ENCODE data around the gene NDUFS6. TPM values are rescaled to one million over a fixed set of nuclear protein-coding genes. Genes with fewer than 3 reads are reported as not detected.

The NDUFS6 gene
- total RNA-seq, 1 experiment from 2014 or later = 104 TPM

DNA sequence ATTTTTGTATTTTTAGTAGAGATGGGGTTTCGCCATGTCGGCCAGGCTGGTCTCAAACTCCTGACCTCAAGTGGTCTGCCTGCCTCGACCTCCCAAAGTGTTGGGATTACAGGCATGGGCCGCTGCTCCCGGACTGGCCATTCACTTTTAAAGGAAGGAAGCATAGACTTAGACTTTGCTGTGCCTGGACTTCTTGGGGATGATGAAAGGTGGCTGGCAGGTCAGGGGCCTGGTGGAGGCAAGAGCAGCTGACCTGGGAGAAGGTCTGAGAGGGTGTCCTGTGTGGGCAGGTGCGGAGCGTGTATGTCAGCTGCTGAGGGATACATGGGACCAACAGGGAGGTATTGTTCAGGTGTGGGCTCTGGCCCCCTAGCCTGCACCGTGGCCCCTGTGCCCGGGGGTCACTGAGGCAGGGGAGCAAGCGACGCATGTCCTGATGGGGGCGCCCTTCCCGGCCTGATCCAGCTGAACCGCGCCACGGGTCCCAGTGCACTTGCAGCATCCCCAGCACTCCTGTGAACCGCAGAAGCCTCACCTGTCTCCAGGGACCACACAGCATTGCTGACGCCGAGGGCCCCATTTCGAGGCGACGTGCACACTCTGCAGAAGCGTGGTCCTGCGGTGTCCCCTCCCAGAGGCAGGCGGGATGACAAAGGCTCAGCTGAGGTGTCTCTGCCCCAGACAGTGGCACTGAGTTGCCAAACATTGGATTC is 23.1 kb downstream of the NDUFS6 start:
- Histone ChIP-seq H3K4me3 (ENCODE audit: low read length) (no peak overlapping the region), H3K36me3 (ENCODE audit: low read depth, low read length) (peaks cover 23% of the 10 kb centered on the region), H3K9ac (ENCODE audit: low read length) (no peak overlapping the region), H4K20me1 (ENCODE audit: low read length) (no peaks in the 10 kb centered on the region), H3K9me3 (ENCODE audit: low read length) (no peaks in the 10 kb centered on the region), H3K79me2 (ENCODE audit: low read length) (0 out of 2 replicates have a peak, but pooled peaks cover under 1% of the 10 kb centered on the region), H2AFZ (ENCODE audit: low read length) (no peak overlapping the region), H3K27ac (ENCODE audit: low read length) (no peak overlapping the region), H3K4me1 (ENCODE audit: insufficient read depth, low read length) (no peaks in the 10 kb centered on the region), H3K9me2 (replicated peaks; ENCODE audit: low read length) (no peaks in the 10 kb centered on the region), H3K4me2 (ENCODE audit: low read length) (no peak overlapping the region), H3F3A (ENCODE audit: low read length, unreplicated experiment) (no peaks in the 10 kb centered on the region), H3K27me3 (ENCODE audit: low read length) (no peaks in the 10 kb centered on the region)
- no peak for ATAC-seq
- intact Hi-C loops (cut with micrococcal nuclease) = no loop called here
- CTCF ChIA-PET = no interaction called here
- DNase-seq = no peak
- BruUV-seq (replicated peaks) = no TSS peak
- no peak for TF ChIP-seq EZH2 (IDR thresholded peaks at IDR 0.05; ENCODE audit: low read length, unreplicated experiment)
- peak; percentile 21; the same call in 1 of the 2 replicates for TF ChIP-seq CTCF (conservative IDR thresholded peaks at IDR 0.05; ENCODE audit: low read depth, low read length)
- no peak for TF ChIP-seq EZH2phosphoT487 (IDR thresholded peaks at IDR 0.05; ENCODE audit: borderline replicate concordance, low read length)
- POLR2A ChIA-PET (ENCODE audit: unreplicated experiment) = no interaction called here

DNA sequence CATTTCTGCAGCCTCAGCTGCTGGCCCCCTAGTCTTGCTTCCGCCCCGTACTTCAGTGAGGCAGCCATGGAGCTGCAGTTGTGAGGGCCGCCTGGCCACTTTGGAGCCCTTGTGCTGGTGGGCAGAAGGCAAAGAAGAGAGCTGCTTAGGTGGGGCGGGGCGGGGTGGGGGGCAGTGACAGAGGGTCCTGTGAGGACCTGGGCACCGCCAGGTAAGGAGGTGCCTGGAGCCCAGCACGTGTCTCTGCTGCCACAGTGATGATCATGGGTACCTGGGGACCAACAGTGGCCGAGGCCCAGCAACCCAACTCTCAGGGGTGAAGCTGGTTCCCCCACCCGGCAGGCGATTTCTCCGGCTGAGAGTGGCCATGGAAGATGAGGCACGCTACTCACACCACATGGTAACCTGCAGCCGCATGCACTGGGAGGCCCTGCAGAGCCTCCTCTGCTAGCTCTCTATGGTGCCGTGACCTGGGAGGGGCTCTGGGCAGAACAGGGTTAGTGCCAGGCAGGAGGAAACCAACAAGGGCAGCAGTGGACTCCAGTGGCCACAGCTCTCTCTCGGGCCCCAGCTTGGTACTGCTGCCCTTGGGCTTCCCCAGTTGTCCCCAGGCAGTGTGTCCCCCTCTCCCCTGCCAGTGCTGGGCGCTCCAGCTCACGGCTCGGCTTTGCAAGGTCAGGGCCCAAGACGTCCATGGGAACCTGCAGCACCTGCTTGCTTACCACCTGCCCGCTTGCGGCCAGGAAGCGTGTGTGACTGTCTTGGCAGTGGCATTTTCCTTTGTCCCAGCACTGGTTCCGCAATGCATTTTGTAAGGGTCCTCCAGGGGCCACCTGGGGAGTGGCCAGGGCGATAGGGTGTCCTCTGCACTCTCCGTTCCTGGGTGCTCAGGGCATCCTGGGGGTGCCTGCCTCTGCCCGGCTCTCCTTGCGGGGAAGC is 24.0 kb downstream of the NDUFS6 start:
- H3K27ac ChIP-seq (ENCODE audit: low read length) = no peak overlapping the region
- H3K4me3 ChIP-seq (ENCODE audit: low read length) = no peak overlapping the region
- no peaks in the 10 kb centered on the region for H3F3A ChIP-seq (ENCODE audit: low read length, unreplicated experiment)
- H3K4me1 ChIP-seq (ENCODE audit: insufficient read depth, low read length) = no peaks in the 10 kb centered on the region
- CTCF ChIA-PET = no interaction called here
- no peak overlapping the region for H3K9ac ChIP-seq (ENCODE audit: low read length)
- H3K36me3 ChIP-seq (ENCODE audit: low read depth, low read length) = peaks cover 14% of the 10 kb centered on the region
- H4K20me1 ChIP-seq (ENCODE audit: low read length) = no peaks in the 10 kb centered on the region
- no peaks in the 10 kb centered on the region for H3K27me3 ChIP-seq (ENCODE audit: low read length)
- intact Hi-C loops (cut with micrococcal nuclease) = no loop called here
- ATAC-seq (no peak), DNase-seq (no peak)
- no peak overlapping the region for H3K4me2 ChIP-seq (ENCODE audit: low read length)
- POLR2A ChIA-PET (ENCODE audit: unreplicated experiment) = no interaction called here
- H3K9me3 ChIP-seq (ENCODE audit: low read length) = no peaks in the 10 kb centered on the region
- no TSS peak for BruUV-seq (replicated peaks)
- H3K9me2 ChIP-seq (replicated peaks; ENCODE audit: low read length) = no peaks in the 10 kb centered on the region
- no peaks in the 10 kb centered on the region for H3K79me2 ChIP-seq (ENCODE audit: low read length)
- no peak overlapping the region for H2AFZ ChIP-seq (ENCODE audit: low read length)
- TF ChIP-seq EZH2 (IDR thresholded peaks at IDR 0.05; ENCODE audit: low read length, unreplicated experiment) (no peak), EZH2phosphoT487 (IDR thresholded peaks at IDR 0.05; ENCODE audit: borderline replicate concordance, low read length) (no peak), CTCF (conservative IDR thresholded peaks at IDR 0.05; ENCODE audit: low read depth, low read length) (no peak)
